GM23338 (cell line): ENCODE results near the gene NDC1. TPM values are rescaled to one million over a fixed set of nuclear protein-coding genes. Genes with fewer than 3 reads are reported as not detected.
A peak's percentile ranks its signal among the peaks of the same experiment; 100 is the strongest.
"Not testable (repeated sequence)": the region's sequence is repeated elsewhere in the genome, so short reads cannot be mapped to it uniquely, and the experiment has no call there.

Experiments
- ATAC-seq: fragments of 200-7000 bp; cut with Tn5 transposase; 3 replicates; pipeline ENCODE4 v1.9.1; 2020
- DNase-seq: peaks from one replicate; pipeline ENCODE4 v3.0.0-alpha.2; 2015; ENCODE audit warnings: low spot score
- H2AFZ ChIP-seq: fragments of 200-600 bp; sonication (generic); 2 replicates; pipeline ENCODE4 v1.8.0; 2016; ENCODE audit warnings: antibody characterized with exemption, mild to moderate bottlenecking, moderate library complexity
- H3F3A ChIP-seq: fragments of 200-600 bp; sonication (generic); replicated peaks from 2 replicates; pipeline ENCODE4 v1.8.0; 2017; ENCODE audit warnings: antibody characterized with exemption, mixed run types, low read depth
- H3K27ac ChIP-seq: fragments of 200-600 bp; sonication (generic); 2 replicates; pipeline ENCODE4 v1.6.1; 2016; ENCODE audit warnings: low read depth
- H3K27me3 ChIP-seq: fragments of 200-600 bp; sonication (generic); 2 replicates; pipeline ENCODE4 v1.8.0; 2016; ENCODE audit warnings: mild to moderate bottlenecking, mixed run types, moderate library complexity; ENCODE audit not compliant: insufficient read depth
- H3K36me3 ChIP-seq: fragments of 200-600 bp; sonication (generic); 2 replicates; pipeline ENCODE4 v1.8.0; 2016; ENCODE audit warnings: mild to moderate bottlenecking; ENCODE audit not compliant: insufficient read depth
- H3K4me1 ChIP-seq: fragments of 200-600 bp; sonication (generic); 2 replicates; pipeline ENCODE4 v1.8.0; 2016; ENCODE audit warnings: mild to moderate bottlenecking, moderate library complexity; ENCODE audit not compliant: insufficient read depth
- H3K4me2 ChIP-seq: fragments of 200-600 bp; sonication (generic); 2 replicates; pipeline ENCODE4 v1.7.1; 2017; ENCODE audit warnings: mixed run types
- H3K4me3 ChIP-seq: fragments of 200-600 bp; sonication (generic); 2 replicates; pipeline ENCODE4 v1.6.1; 2016; ENCODE audit warnings: mixed run types
- H3K79me2 ChIP-seq: fragments of 200-600 bp; sonication (generic); replicated peaks from 2 replicates; pipeline ENCODE4 v1.8.0; 2017; ENCODE audit warnings: mild to moderate bottlenecking; ENCODE audit not compliant: insufficient read depth
- H3K9me2 ChIP-seq: fragments of 200-600 bp; sonication (generic); 2 replicates; pipeline ENCODE4 v1.8.0; 2017; ENCODE audit not compliant: insufficient read depth
- H4K20me1 ChIP-seq: fragments of 200-600 bp; sonication (generic); replicated peaks from 2 replicates; pipeline ENCODE4 v1.8.0; 2017; ENCODE audit warnings: mild to moderate bottlenecking; ENCODE audit not compliant: insufficient read depth
- H3K27ac Mint-ChIP-seq: 2 replicates; pipeline ENCODE4 v1.8.0; 2020; ENCODE audit warnings: inconsistent platforms, mild to moderate bottlenecking, moderate library complexity, mixed read lengths
- H3K27me3 Mint-ChIP-seq: 3 replicates; pipeline ENCODE4 v1.8.0; 2022; ENCODE audit warnings: low read depth, mild to moderate bottlenecking, moderate library complexity, mixed read lengths, inconsistent platforms; ENCODE audit not compliant: insufficient read depth, poor library complexity
- H3K36me3 Mint-ChIP-seq: 3 replicates; pipeline ENCODE4 v1.8.0; 2021; ENCODE audit warnings: low read depth, mild to moderate bottlenecking, inconsistent platforms, moderate library complexity, mixed read lengths
- H3K4me1 Mint-ChIP-seq: 3 replicates; pipeline ENCODE4 v1.8.0; 2020; ENCODE audit warnings: mild to moderate bottlenecking, inconsistent platforms, mixed read lengths
- H3K4me3 Mint-ChIP-seq: 3 replicates; pipeline ENCODE4 v1.8.0; 2021; ENCODE audit warnings: moderate library complexity, mild to moderate bottlenecking, inconsistent platforms, mixed read lengths
- H3K9me3 Mint-ChIP-seq: 3 replicates; pipeline ENCODE4 v1.8.0; 2020; ENCODE audit warnings: moderate library complexity, mild to moderate bottlenecking, inconsistent platforms, mixed read lengths
- CTCF ChIP-seq, 2 experiments: fragments of 200-600 bp in 1 of 2; sonication (generic) in 1 of 2; conservative IDR thresholded peaks; 2 replicates each; pipeline versions ENCODE4 v1.5.1 to v1.6.1; 2016 to 2017; ENCODE audit warnings: antibody characterized with exemption in 2 of 2, low read depth in 2 of 2, mild to moderate bottlenecking in 2 of 2, moderate library complexity in 1 of 2
- ZNF331 ChIP-seq: fragments of 250-450 bp; sonication (Bioruptor Pico); IDR thresholded peaks from 2 replicates; pipeline ENCODE4 v1.5.0; 2020; ENCODE audit warnings: low read depth, mild to moderate bottlenecking, moderate library complexity
- polyA plus RNA-seq: library from polyadenylated mRNA; unstranded; fragments of >200 nt; fragmentation: Nextera tagmentation; extraction: Ambion mirVana; gene quantifications from 2 replicates; pipeline ENCODE4 v1.2.1, GENCODE V29; 2016
- total RNA-seq: library from RNA; depleted of rRNA; stranded (reverse); fragments of >200 nt; shearing (Covaris generic); gene quantifications from 2 replicates; pipeline ENCODE4 v1.2.3, GENCODE V29; 2014

NDC1 gene
- total and polyA plus RNA-seq, 2 experiments from 2014 or later, result 19.8 to 100 TPM

GRCh38 chr1:53881853-53882252 lies 43.8 kb upstream of the NDC1 start:
- DNase-seq, ATAC-seq, H3K27me3 Mint-ChIP-seq, H3K79me2 ChIP-seq, H2AFZ ChIP-seq, H3K9me3 Mint-ChIP-seq, H3F3A ChIP-seq, H3K27me3 ChIP-seq, H3K9me2 ChIP-seq, H3K4me1 Mint-ChIP-seq, H3K27ac ChIP-seq, H3K4me1 ChIP-seq, H3K27ac Mint-ChIP-seq, H3K4me3 Mint-ChIP-seq, H3K4me3 ChIP-seq, H3K36me3 ChIP-seq, H3K4me2 ChIP-seq, H4K20me1 ChIP-seq: not testable (repeated sequence)
- peaks cover 25% of the 10 kb centered on the region for H3K36me3 Mint-ChIP-seq

- H3K36me3 Mint-ChIP-seq, result peaks cover 32% of the 10 kb centered on the region
- Histone ChIP-seq H3F3A (no peaks in the 10 kb centered on the region), H3K79me2 (no peaks in the 10 kb centered on the region), H3K4me1 (no peaks in the 10 kb centered on the region), H3K4me2 (no peak overlapping the region), H3K27ac (no peak overlapping the region), H3K9me2 (no peaks in the 10 kb centered on the region), H3K36me3 (peaks cover 7% of the 10 kb centered on the region), H3K4me3 (no peak overlapping the region), H4K20me1 (peaks cover 4% of the 10 kb centered on the region; the same call in 1 of the 2 replicates), H2AFZ (no peak overlapping the region), H3K27me3 (no peaks in the 10 kb centered on the region)
- TF ChIP-seq CTCF (conservative IDR thresholded peaks at IDR 0.05; ENCODE audit: low read depth in 2 of 2) (peak; percentile 59 to 78), ZNF331 (CRISPR knock-in tag) (no peak)
- no peaks in the 10 kb centered on the region for H3K9me3 Mint-ChIP-seq
- ATAC-seq, result no peak
- no peak overlapping the region for H3K4me3 Mint-ChIP-seq
- DNase-seq, result peak; percentile 68
- H3K4me1 Mint-ChIP-seq, result no peaks in the 10 kb centered on the region; the same call in 2 of the 3 replicates
- H3K27me3 Mint-ChIP-seq, result peaks cover under 1% of the 10 kb centered on the region
- no peak overlapping the region for H3K27ac Mint-ChIP-seq
Measured at GRCh38 chr1:53878492-53879105, 40.5 kb upstream of the NDC1 start.

DNA sequence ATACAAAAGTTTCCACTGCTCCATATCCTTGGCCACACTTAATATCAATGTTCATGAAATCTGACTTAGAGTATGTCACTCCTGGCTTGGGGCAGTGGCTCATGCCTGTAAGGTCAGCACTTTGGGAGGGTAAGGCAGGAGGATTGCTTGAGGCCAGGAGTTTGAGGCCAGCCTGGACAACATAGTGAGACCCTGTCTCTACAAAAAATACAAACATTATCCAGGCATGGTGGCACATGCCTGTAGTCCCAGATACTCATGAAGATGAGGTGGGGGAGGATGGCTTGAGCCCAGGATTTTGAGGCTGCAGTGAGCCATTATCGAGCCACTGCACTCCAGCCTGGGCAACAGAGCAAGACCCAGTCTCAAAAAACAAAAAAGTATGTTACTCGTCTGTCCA lies 37.1 kb upstream of the NDC1 start:
- ATAC-seq, H2AFZ ChIP-seq, H4K20me1 ChIP-seq, H3K4me3 Mint-ChIP-seq, H3K27me3 ChIP-seq, H3F3A ChIP-seq, H3K9me3 Mint-ChIP-seq, H3K79me2 ChIP-seq, H3K9me2 ChIP-seq, H3K27ac Mint-ChIP-seq, H3K27me3 Mint-ChIP-seq, H3K4me2 ChIP-seq, H3K4me1 Mint-ChIP-seq, H3K4me3 ChIP-seq, H3K4me1 ChIP-seq, H3K27ac ChIP-seq, DNase-seq: not testable (repeated sequence)
- peaks cover 13% of the 10 kb centered on the region for H3K36me3 ChIP-seq
- H3K36me3 Mint-ChIP-seq, result peaks cover 12% of the 10 kb centered on the region; the same call in 1 of the 3 replicates
